GM23248 (cell line): Measurements from ENCODE around the gene PDIA4.

Experiments
- EZH2 ChIP-seq: fragments of 200-600 bp; sonication (generic); IDR thresholded peaks from 2 replicates; pipeline ENCODE4 v1.6.1; 2018; ENCODE audit warnings: antibody characterized with exemption, mild to moderate bottlenecking; ENCODE audit not compliant: insufficient read depth, poor library complexity, severe bottlenecking
- EZH2phosphoT487 ChIP-seq: fragments of 200-600 bp; sonication (generic); IDR thresholded peaks from 2 replicates; pipeline ENCODE4 v1.6.1; 2018; ENCODE audit warnings: antibody characterized with exemption, moderate library complexity, mild to moderate bottlenecking, low read depth; ENCODE audit not compliant: insufficient read depth

DNA sequence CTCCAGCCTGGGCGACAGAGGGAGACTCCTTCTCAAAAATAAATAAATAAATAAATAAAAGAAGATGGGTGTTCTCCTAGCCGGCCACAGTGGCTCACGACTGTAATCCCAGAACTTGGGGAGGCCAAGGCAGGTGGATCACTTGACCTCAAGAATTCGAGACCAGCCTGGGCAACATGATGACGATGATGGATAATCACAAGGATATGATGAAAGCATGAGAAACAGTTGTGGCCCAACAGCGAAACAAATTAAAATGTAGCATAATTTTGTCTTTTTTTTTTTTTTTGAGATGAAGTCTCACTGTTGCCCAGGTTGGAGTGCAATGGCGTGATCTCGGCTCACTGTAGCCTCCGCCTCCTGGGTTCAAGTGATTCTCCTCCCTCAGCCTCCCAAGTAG lies 49.3 kb upstream of the PDIA4 start:
- no peak for TF ChIP-seq EZH2phosphoT487
- TF ChIP-seq EZH2 = no peak
